ACC112 (cell line): ENCODE measurements around the gene PRKD1.

Experiments
- H2AFZ ChIP-seq: fragments of 200-600 bp; sonication (generic); one replicate; pipeline ENCODE4 v1.6.0; 2017; ENCODE audit warnings: antibody characterized with exemption, low read length; ENCODE audit not compliant: unreplicated experiment
- H3K27ac ChIP-seq: fragments of 200-600 bp; sonication (generic); 2 replicates; pipeline ENCODE4 v1.5.1; 2014; ENCODE audit warnings: low read depth, mild to moderate bottlenecking, antibody characterized with exemption, low read length, moderate library complexity
- H3K27me3 ChIP-seq: fragments of 200-600 bp; sonication (generic); 2 replicates; pipeline ENCODE4 v1.6.1; 2014; ENCODE audit warnings: mild to moderate bottlenecking, antibody characterized with exemption, low read length, moderate library complexity, mixed read lengths; ENCODE audit not compliant: insufficient read depth
- H3K36me3 ChIP-seq: fragments of 200-600 bp; sonication (generic); 2 replicates; pipeline ENCODE4 v1.6.1; 2016; ENCODE audit warnings: mild to moderate bottlenecking, antibody characterized with exemption, low read length, moderate library complexity, mixed read lengths; ENCODE audit not compliant: insufficient read depth
- H3K4me1 ChIP-seq: fragments of 200-600 bp; sonication (generic); one replicate; pipeline ENCODE4 v1.6.1; 2016; ENCODE audit warnings: low read length, mixed read lengths; ENCODE audit not compliant: insufficient read depth, unreplicated experiment, control insufficient read depth
- H3K4me3 ChIP-seq: fragments of 200-600 bp; sonication (generic); 2 replicates; pipeline ENCODE4 v1.5.1; 2014; ENCODE audit warnings: mild to moderate bottlenecking, low read depth, low read length
- H3K79me2 ChIP-seq: fragments of 200-600 bp; sonication (generic); one replicate; pipeline ENCODE4 v1.6.0; 2016; ENCODE audit warnings: low read length; ENCODE audit not compliant: control insufficient read depth, unreplicated experiment, insufficient read depth

PRKD1 gene

DNA sequence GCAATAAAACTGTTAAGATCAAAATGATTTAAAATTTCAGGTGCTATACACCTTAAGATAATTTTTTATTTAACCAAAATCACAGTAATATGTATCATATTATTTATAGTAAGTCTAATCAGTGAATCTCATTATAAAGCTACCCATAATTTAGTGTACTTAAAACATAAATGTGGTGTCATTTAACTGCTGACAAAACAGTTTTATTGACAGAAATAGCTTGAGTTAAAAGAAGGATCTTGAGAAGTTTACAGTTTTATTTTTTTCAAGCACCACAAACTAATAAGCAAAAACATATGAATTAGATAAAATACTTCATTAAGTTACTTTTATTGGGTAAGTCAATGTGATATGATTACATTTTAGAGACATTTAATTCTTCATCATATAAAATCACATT is 400.4 kb downstream of the PRKD1 start:
- Histone ChIP-seq H2AFZ (no peak overlapping the region), H3K27me3 (no peaks in the 10 kb centered on the region), H3K4me1 (no peaks in the 10 kb centered on the region)

More for the DNA sequence above, 400.4 kb downstream of the PRKD1 start:
- Histone ChIP-seq H3K4me3 (no peak overlapping the region), H3K27ac (no peak overlapping the region), H3K79me2 (no peaks in the 10 kb centered on the region), H3K36me3 (no peaks in the 10 kb centered on the region)
